GM12878 (cell line): ENCODE measurements around the gene NEAT1. TPM values are rescaled to one million over a fixed set of nuclear protein-coding genes. Genes with fewer than 3 reads are reported as not detected.

Source experiments
- ATF7 ChIP-seq: fragments of 450-650 bp; IDR thresholded peaks from 2 replicates; pipeline ENCODE4 v1.6.1; 2016; ENCODE audit warnings: low read depth, mild to moderate bottlenecking
- BRCA1 ChIP-seq: IDR thresholded peaks from 2 replicates; pipeline ENCODE4 v1.6.1; 2011; ENCODE audit warnings: low read depth, low read length, improper control_type of control experiment
- CBX3 ChIP-seq: fragments of 200-600 bp; sonication (generic); IDR thresholded peaks from 2 replicates; pipeline ENCODE4 v1.6.1; 2016; ENCODE audit warnings: low read depth, borderline replicate concordance
- CBX5 ChIP-seq: sonication (generic); IDR thresholded peaks from 2 replicates; pipeline ENCODE4 v1.6.1; 2016; ENCODE audit warnings: low read depth, moderate library complexity, mild to moderate bottlenecking, inconsistent platforms
- CEBPB ChIP-seq, 2 experiments: fragments of 150-350 bp in 1 of 2; IDR thresholded peaks; 2 replicates each; pipeline ENCODE4 v1.6.1; 2012 to 2014; ENCODE audit warnings: low read depth in 2 of 2, low read length in 2 of 2, borderline replicate concordance in 1 of 2, inconsistent platforms in 1 of 2
- CREM ChIP-seq: IDR thresholded peaks from 2 replicates; pipeline ENCODE4 v1.6.1; 2014; ENCODE audit warnings: antibody characterized with exemption, low read depth
- FOXM1 ChIP-seq: IDR thresholded peaks from 2 replicates; pipeline ENCODE4 v1.6.1; 2012; ENCODE audit warnings: low read depth, mild to moderate bottlenecking, inconsistent platforms, low read length, moderate library complexity
- HDAC6 ChIP-seq: fragments of 200-600 bp; sonication (generic); IDR thresholded peaks from one replicate; pipeline ENCODE4 v1.8.0; 2017; ENCODE audit warnings: antibody characterized with exemption; ENCODE audit not compliant: unreplicated experiment
- HDGF ChIP-seq: fragments of 450-650 bp; IDR thresholded peaks from 2 replicates; pipeline ENCODE4 v1.6.1; 2016; ENCODE audit warnings: antibody characterized with exemption
- LARP7 ChIP-seq: fragments of 450-650 bp; IDR thresholded peaks from 2 replicates; pipeline ENCODE4 v1.6.1; 2017; ENCODE audit warnings: mild to moderate bottlenecking
- MEF2A ChIP-seq: IDR thresholded peaks from 2 replicates; pipeline ENCODE4 v1.6.1; 2011; ENCODE audit warnings: low read depth, mild to moderate bottlenecking, low read length, moderate library complexity; ENCODE audit not compliant: insufficient read depth
- MTA2 ChIP-seq: fragments of 450-650 bp; IDR thresholded peaks from 2 replicates; pipeline ENCODE4 v1.6.1; 2016; ENCODE audit warnings: low read depth, mild to moderate bottlenecking, moderate library complexity
- MYB ChIP-seq: fragments of 150-350 bp; IDR thresholded peaks from 2 replicates; pipeline ENCODE4 v1.6.1; 2014; ENCODE audit warnings: mild to moderate bottlenecking, low read depth, low read length, borderline replicate concordance
- NFIC ChIP-seq: IDR thresholded peaks from 2 replicates; pipeline ENCODE4 v1.6.1; 2012; ENCODE audit warnings: low read depth, mild to moderate bottlenecking, inconsistent platforms, low read length, moderate library complexity
- NFXL1 ChIP-seq: fragments of 450-650 bp; IDR thresholded peaks from 2 replicates; pipeline ENCODE4 v1.6.1; 2017; ENCODE audit warnings: antibody characterized with exemption, mild to moderate bottlenecking, borderline replicate concordance
- POU2F2 ChIP-seq: IDR thresholded peaks from 3 replicates; pipeline ENCODE4 v1.6.1; 2011; ENCODE audit warnings: low read depth, mild to moderate bottlenecking, low read length, borderline replicate concordance
- RAD51 ChIP-seq: fragments of 450-650 bp; IDR thresholded peaks from 2 replicates; pipeline ENCODE4 v1.6.1; 2016; ENCODE audit warnings: moderate library complexity, mild to moderate bottlenecking, inconsistent platforms
- RCOR1 ChIP-seq: conservative IDR thresholded peaks from 2 replicates; pipeline ENCODE4 v1.6.1; 2012; ENCODE audit warnings: low read depth, low read length, improper control_type of control experiment
- SREBF2 ChIP-seq: IDR thresholded peaks from 2 replicates; pipeline ENCODE4 v1.6.1; 2012; ENCODE audit warnings: mild to moderate bottlenecking, low read length
- STAT3 ChIP-seq: IDR thresholded peaks from 2 replicates; pipeline ENCODE4 v1.6.1; 2011; ENCODE audit warnings: low read depth, low read length, improper control_type of control experiment
- TARDBP ChIP-seq: IDR thresholded peaks from 2 replicates; pipeline ENCODE4 v1.6.1; 2016; ENCODE audit warnings: borderline replicate concordance
- ZNF622 ChIP-seq: fragments of 450-650 bp; IDR thresholded peaks from 2 replicates; pipeline ENCODE4 v1.6.1; 2017; ENCODE audit warnings: mild to moderate bottlenecking, inconsistent platforms
- polyA plus RNA-seq, 11 experiments: library from polyadenylated mRNA; depleted of rRNA in 4 of 11; unstranded in 6 of 11; stranded (reverse) in 5 of 11; fragments of >200 nt; fragmentation: Nextera tagmentation in 4 of 11; fragmentation: Illumina TruSeq in 1 of 11; extraction: Ambion mirVana in 4 of 11; extraction: Trizol in 1 of 11; gene quantifications; 1 replicate in 1 of 11; 2 replicates in 10 of 11; pipeline versions ENCODE4 v1.2.1 to v1.2.3, GENCODE V29; 2011 to 2016; ENCODE audit warnings: inconsistent platforms in 2 of 11, missing spikeins in 2 of 11, low read depth in 1 of 11
- total RNA-seq, 4 experiments: library from RNA; depleted of rRNA in 3 of 4; stranded (reverse); fragments of >200 nt in 3 of 4; fragmentation: Illumina TruSeq in 1 of 4; extraction: Trizol in 1 of 4; gene quantifications; 2 replicates each; pipeline versions ENCODE4 v1.2.1 to v1.2.3, GENCODE V29; 2013 to 2021
- TF ChIP-seq, protein P1 (sequence below), 3 experiments: IDR thresholded peaks in 2 of 3; conservative IDR thresholded peaks in 1 of 3; 2 replicates each; pipeline ENCODE4 v1.5.1; 2011; ENCODE audit warnings: low read depth in 3 of 3, low read length in 3 of 3, mild to moderate bottlenecking in 3 of 3, control low read depth in 2 of 3, moderate library complexity in 2 of 3, inconsistent platforms in 1 of 3, mixed read lengths in 1 of 3; ENCODE audit not compliant: control insufficient read depth in 2 of 3, insufficient read depth in 1 of 3; ENCODE audit errors: extremely low read depth in 1 of 3
- TF ChIP-seq, protein P2 (sequence below): fragments of 450-650 bp; conservative IDR thresholded peaks from 2 replicates; pipeline ENCODE4 v1.6.1; 2017; ENCODE audit warnings: mild to moderate bottlenecking, moderate library complexity
- TF ChIP-seq, protein P3 (sequence below): IDR thresholded peaks from 2 replicates; pipeline ENCODE4 v1.6.1; 2011; ENCODE audit warnings: low read depth, low read length, improper control_type of control experiment, borderline replicate concordance

The NEAT1 gene
- total and polyA plus RNA-seq, 10 of the 15 experiments (the other 5 are each of a cell fraction or from before 2014, with no cell fraction given) = 13.6 to 328 (median 69.4) TPM

- TF ChIP-seq CBX3 (no peak), LARP7 (peak; percentile 93), ATF7 (peak; percentile 80), RAD51 (no peak; the same call in 1 of the 2 replicates), MYB (no peak), TARDBP (no peak; the same call in 1 of the 2 replicates), CREM (peak; percentile 53; the same call in 1 of the 2 replicates), NFIC (no peak; the same call in 1 of the 2 replicates), MTA2 (peak; percentile 21; the same call in 1 of the 2 replicates), NFXL1 (no peak), SREBF2 (no peak), STAT3 (no peak), BRCA1 (no peak), HDAC6 (no peak), CEBPB (IDR thresholded peaks at IDR 0.05; ENCODE audit: borderline replicate concordance in 1 of 2, low read depth in 2 of 2, low read length in 2 of 2) (no peak), POU2F2 (0 out of 3 replicates have a peak, but pooled peaks have one; percentile 19), FOXM1 (no peak), HDGF (no peak), CBX5 (no peak), RCOR1 (no peak), ZNF622 (no peak), MEF2A (no peak)
- TF ChIP-seq, protein P1, sequence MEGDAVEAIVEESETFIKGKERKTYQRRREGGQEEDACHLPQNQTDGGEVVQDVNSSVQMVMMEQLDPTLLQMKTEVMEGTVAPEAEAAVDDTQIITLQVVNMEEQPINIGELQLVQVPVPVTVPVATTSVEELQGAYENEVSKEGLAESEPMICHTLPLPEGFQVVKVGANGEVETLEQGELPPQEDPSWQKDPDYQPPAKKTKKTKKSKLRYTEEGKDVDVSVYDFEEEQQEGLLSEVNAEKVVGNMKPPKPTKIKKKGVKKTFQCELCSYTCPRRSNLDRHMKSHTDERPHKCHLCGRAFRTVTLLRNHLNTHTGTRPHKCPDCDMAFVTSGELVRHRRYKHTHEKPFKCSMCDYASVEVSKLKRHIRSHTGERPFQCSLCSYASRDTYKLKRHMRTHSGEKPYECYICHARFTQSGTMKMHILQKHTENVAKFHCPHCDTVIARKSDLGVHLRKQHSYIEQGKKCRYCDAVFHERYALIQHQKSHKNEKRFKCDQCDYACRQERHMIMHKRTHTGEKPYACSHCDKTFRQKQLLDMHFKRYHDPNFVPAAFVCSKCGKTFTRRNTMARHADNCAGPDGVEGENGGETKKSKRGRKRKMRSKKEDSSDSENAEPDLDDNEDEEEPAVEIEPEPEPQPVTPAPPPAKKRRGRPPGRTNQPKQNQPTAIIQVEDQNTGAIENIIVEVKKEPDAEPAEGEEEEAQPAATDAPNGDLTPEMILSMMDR (IDR thresholded peaks at IDR 0.05 in 2 of 3, conservative IDR thresholded peaks at IDR 0.05 in 1 of 3; ENCODE audit: control insufficient read depth in 2 of 3, extremely low read depth in 1 of 3, insufficient read depth in 1 of 3, low read depth in 3 of 3, low read length in 3 of 3) = peak; percentile 70 to 79 (median 71)
- TF ChIP-seq, protein P2, sequence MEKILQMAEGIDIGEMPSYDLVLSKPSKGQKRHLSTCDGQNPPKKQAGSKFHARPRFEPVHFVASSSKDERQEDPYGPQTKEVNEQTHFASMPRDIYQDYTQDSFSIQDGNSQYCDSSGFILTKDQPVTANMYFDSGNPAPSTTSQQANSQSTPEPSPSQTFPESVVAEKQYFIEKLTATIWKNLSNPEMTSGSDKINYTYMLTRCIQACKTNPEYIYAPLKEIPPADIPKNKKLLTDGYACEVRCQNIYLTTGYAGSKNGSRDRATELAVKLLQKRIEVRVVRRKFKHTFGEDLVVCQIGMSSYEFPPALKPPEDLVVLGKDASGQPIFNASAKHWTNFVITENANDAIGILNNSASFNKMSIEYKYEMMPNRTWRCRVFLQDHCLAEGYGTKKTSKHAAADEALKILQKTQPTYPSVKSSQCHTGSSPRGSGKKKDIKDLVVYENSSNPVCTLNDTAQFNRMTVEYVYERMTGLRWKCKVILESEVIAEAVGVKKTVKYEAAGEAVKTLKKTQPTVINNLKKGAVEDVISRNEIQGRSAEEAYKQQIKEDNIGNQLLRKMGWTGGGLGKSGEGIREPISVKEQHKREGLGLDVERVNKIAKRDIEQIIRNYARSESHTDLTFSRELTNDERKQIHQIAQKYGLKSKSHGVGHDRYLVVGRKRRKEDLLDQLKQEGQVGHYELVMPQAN = peak; percentile 63; the same call in 1 of the 2 replicates
- TF ChIP-seq, protein P3, sequence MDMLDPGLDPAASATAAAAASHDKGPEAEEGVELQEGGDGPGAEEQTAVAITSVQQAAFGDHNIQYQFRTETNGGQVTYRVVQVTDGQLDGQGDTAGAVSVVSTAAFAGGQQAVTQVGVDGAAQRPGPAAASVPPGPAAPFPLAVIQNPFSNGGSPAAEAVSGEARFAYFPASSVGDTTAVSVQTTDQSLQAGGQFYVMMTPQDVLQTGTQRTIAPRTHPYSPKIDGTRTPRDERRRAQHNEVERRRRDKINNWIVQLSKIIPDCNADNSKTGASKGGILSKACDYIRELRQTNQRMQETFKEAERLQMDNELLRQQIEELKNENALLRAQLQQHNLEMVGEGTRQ = no peak
Measured at GRCh38 chr11:65382033-65382803, 40.4 kb upstream of the NEAT1 start, which contains the start of gene SLC25A45 (continued).
